Ovary (tissue), 3 donors: Measurements from ENCODE around the gene CNOT10.

Source experiments
- CTCF ChIP-seq, 3 donors: fragments of 450-650 bp in 2 of 3; fragments of 200-600 bp in 1 of 3; IDR thresholded peaks; one replicate each; pipeline versions ENCODE4 v1.5.1 to v1.8.0; 2016 to 2022; ENCODE audit warnings: antibody characterized with exemption in 3 of 3, mild to moderate bottlenecking in 1 of 3
- EP300 ChIP-seq: sonication (generic); formaldehyde crosslinking; IDR thresholded peaks from one replicate; pipeline ENCODE4 v1.6.1; 2017; ENCODE audit warnings: antibody characterized with exemption
- POLR2A ChIP-seq: fragments of 450-650 bp; IDR thresholded peaks from one replicate; pipeline ENCODE4 v1.6.1; 2017; ENCODE audit warnings: antibody characterized with exemption, mild to moderate bottlenecking, moderate library complexity
- donor health status: DM: no; HTN: no; CAD: no.

- no peak for TF ChIP-seq CTCF (IDR thresholded peaks at IDR 0.05)
- no peak for TF ChIP-seq POLR2A
- no peak for TF ChIP-seq EP300
Measured at GRCh38 chr3:32691847-32692246, 6.9 kb downstream of the CNOT10 start.
